ENCODE data around the gene MUS81. TPM values are rescaled to one million over a fixed set of nuclear protein-coding genes. Genes with fewer than 3 reads are reported as not detected.
A peak's percentile ranks its signal among the peaks of the same experiment; 100 is the strongest.

Gene MUS81
- total and polyA plus RNA-seq, 2 of the 13 experiments (the other 11 are each of a cell fraction or from before 2014, with no cell fraction given) = 25.6 to 30.2 TPM

DNA sequence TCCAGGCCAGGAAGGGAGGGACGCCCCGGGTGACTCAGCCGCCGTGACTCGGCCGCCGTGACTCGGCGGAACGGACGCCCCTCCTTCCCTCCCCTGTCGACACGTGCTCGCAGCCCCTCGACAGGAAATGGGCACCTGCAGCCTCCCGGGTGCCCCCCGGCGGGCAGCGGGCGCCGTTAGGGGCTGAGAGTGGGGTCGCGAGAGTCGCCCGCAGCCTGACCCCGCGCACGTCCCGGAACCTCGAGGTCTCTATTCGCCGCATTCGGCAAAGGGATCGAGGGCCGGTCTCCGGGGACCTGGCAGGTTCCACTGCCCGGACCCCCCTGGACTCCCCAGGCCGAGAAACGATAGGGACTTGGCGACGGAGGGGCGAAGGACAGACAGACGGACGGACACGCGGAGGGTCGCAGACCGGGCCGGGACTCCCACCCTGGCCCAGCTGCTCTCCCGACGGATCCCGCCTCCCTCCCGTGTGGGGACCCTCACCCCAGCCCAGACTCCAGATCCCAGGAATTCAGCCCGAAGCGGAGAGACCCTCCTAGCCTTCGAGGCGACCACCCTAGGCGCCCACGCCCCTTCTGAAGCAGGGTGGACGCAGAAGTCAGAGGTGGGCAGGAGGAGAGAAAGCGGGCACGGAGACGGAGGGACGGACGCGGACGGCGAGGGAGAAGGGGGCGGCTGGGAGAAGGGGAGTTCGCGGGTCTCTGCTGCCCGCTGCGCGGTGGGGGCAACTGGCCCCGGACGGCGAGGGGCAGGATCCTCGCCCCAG, 39.3 kb downstream of the MUS81 start (continued):
- TF ChIP-seq, protein P1, sequence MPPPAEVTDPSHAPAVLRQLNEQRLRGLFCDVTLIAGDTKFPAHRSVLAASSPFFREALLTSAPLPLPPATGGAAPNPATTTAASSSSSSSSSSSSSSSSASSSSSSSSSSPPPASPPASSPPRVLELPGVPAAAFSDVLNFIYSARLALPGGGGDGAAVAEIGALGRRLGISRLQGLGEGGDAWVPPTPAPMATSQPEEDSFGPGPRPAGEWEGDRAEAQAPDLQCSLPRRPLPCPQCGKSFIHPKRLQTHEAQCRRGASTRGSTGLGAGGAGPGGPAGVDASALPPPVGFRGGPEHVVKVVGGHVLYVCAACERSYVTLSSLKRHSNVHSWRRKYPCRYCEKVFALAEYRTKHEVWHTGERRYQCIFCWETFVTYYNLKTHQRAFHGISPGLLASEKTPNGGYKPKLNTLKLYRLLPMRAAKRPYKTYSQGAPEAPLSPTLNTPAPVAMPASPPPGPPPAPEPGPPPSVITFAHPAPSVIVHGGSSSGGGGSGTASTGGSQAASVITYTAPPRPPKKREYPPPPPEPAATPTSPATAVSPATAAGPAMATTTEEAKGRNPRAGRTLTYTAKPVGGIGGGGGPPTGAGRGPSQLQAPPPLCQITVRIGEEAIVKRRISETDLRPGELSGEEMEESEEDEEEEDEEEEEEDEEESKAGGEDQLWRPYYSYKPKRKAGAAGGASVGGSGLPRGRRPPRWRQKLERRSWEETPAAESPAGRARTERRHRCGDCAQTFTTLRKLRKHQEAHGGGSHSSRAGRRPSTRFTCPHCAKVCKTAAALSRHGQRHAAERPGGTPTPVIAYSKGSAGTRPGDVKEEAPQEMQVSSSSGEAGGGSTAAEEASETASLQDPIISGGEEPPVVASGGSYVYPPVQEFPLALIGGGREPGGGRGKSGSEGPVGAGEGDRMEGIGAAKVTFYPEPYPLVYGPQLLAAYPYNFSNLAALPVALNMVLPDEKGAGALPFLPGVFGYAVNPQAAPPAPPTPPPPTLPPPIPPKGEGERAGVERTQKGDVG (CRISPR knock-in tag; IDR thresholded peaks at IDR 0.05; ENCODE audit: borderline replicate concordance) = no peak
- TF ChIP-seq ZNF724P (CRISPR knock-in tag; IDR thresholded peaks at IDR 0.05; ENCODE audit: borderline replicate concordance) = 0 out of 2 replicates have a peak, but pooled peaks have one; percentile 43
- TF ChIP-seq GFI1 (CRISPR knock-in tag; IDR thresholded peaks at IDR 0.05; ENCODE audit: borderline replicate concordance) = no peak; the same call in 1 of the 2 replicates
- TF ChIP-seq, protein P2, sequence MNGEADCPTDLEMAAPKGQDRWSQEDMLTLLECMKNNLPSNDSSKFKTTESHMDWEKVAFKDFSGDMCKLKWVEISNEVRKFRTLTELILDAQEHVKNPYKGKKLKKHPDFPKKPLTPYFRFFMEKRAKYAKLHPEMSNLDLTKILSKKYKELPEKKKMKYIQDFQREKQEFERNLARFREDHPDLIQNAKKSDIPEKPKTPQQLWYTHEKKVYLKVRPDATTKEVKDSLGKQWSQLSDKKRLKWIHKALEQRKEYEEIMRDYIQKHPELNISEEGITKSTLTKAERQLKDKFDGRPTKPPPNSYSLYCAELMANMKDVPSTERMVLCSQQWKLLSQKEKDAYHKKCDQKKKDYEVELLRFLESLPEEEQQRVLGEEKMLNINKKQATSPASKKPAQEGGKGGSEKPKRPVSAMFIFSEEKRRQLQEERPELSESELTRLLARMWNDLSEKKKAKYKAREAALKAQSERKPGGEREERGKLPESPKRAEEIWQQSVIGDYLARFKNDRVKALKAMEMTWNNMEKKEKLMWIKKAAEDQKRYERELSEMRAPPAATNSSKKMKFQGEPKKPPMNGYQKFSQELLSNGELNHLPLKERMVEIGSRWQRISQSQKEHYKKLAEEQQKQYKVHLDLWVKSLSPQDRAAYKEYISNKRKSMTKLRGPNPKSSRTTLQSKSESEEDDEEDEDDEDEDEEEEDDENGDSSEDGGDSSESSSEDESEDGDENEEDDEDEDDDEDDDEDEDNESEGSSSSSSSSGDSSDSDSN (CRISPR knock-in tag; IDR thresholded peaks at IDR 0.05) = peak; percentile 96
- peak; percentile 58 for TF ChIP-seq SRSF1 (optimal IDR thresholded peaks at IDR 0.05; ENCODE audit: low read depth, low read length)
- TF ChIP-seq, protein P3, sequence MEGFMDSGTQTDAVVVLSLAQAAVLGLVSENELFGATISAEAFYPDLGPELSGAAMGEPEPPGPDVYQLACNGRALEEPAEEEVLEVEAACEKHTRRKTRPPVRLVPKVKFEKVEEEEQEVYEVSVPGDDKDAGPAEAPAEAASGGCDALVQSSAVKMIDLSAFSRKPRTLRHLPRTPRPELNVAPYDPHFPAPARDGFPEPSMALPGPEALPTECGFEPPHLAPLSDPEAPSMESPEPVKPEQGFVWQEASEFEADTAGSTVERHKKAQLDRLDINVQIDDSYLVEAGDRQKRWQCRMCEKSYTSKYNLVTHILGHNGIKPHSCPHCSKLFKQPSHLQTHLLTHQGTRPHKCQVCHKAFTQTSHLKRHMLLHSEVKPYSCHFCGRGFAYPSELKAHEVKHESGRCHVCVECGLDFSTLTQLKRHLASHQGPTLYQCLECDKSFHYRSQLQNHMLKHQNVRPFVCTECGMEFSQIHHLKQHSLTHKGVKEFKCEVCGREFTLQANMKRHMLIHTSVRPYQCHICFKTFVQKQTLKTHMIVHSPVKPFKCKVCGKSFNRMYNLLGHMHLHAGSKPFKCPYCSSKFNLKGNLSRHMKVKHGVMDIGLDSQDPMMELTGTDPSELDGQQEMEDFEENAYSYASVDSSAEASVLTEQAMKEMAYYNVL (CRISPR knock-in tag; IDR thresholded peaks at IDR 0.05; ENCODE audit: borderline replicate concordance) = no peak; the same call in 1 of the 2 replicates
- no peak for TF ChIP-seq HNRNPUL1 (IDR thresholded peaks at IDR 0.05; ENCODE audit: low read depth, low read length)
- TF ChIP-seq, protein P4, sequence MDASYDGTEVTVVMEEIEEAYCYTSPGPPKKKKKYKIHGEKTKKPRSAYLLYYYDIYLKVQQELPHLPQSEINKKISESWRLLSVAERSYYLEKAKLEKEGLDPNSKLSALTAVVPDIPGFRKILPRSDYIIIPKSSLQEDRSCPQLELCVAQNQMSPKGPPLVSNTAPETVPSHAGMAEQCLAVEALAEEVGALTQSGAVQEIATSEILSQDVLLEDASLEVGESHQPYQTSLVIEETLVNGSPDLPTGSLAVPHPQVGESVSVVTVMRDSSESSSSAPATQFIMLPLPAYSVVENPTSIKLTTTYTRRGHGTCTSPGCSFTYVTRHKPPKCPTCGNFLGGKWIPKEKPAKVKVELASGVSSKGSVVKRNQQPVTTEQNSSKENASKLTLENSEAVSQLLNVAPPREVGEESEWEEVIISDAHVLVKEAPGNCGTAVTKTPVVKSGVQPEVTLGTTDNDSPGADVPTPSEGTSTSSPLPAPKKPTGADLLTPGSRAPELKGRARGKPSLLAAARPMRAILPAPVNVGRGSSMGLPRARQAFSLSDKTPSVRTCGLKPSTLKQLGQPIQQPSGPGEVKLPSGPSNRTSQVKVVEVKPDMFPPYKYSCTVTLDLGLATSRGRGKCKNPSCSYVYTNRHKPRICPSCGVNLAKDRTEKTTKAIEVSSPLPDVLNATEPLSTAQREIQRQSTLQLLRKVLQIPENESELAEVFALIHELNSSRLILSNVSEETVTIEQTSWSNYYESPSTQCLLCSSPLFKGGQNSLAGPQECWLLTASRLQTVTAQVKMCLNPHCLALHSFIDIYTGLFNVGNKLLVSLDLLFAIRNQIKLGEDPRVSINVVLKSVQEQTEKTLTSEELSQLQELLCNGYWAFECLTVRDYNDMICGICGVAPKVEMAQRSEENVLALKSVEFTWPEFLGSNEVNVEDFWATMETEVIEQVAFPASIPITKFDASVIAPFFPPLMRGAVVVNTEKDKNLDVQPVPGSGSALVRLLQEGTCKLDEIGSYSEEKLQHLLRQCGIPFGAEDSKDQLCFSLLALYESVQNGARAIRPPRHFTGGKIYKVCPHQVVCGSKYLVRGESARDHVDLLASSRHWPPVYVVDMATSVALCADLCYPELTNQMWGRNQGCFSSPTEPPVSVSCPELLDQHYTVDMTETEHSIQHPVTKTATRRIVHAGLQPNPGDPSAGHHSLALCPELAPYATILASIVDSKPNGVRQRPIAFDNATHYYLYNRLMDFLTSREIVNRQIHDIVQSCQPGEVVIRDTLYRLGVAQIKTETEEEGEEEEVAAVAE (CRISPR knock-in tag; IDR thresholded peaks at IDR 0.05; ENCODE audit: borderline replicate concordance) = no peak
- TF ChIP-seq POLR2G (IDR thresholded peaks at IDR 0.05; ENCODE audit: low read depth, low read length) = peak; percentile 56; the same call in 1 of the 2 replicates
- TF ChIP-seq, protein P5, sequence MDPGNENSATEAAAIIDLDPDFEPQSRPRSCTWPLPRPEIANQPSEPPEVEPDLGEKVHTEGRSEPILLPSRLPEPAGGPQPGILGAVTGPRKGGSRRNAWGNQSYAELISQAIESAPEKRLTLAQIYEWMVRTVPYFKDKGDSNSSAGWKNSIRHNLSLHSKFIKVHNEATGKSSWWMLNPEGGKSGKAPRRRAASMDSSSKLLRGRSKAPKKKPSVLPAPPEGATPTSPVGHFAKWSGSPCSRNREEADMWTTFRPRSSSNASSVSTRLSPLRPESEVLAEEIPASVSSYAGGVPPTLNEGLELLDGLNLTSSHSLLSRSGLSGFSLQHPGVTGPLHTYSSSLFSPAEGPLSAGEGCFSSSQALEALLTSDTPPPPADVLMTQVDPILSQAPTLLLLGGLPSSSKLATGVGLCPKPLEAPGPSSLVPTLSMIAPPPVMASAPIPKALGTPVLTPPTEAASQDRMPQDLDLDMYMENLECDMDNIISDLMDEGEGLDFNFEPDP (CRISPR knock-in tag; conservative IDR thresholded peaks at IDR 0.05) = no peak
- TF ChIP-seq HOXA7 (CRISPR knock-in tag; IDR thresholded peaks at IDR 0.05) = 0 out of 2 replicates have a peak, but pooled peaks have one; percentile 60
- peak; percentile 58 for TF ChIP-seq ZNF781 (CRISPR knock-in tag; IDR thresholded peaks at IDR 0.05; ENCODE audit: borderline replicate concordance, not compliant biosample characterization)
- TF ChIP-seq ZNF776 (CRISPR knock-in tag; IDR thresholded peaks at IDR 0.05) = peak; percentile 88; the same call in 1 of the 2 replicates

Measured in HepG2 (cell line).